ENCODE measurements around the gene DMC1. TPM values are rescaled to one million over a fixed set of nuclear protein-coding genes. Genes with fewer than 3 reads are reported as not detected.
"Not testable (repeated sequence)": the region's sequence is repeated elsewhere in the genome, so short reads cannot be mapped to it uniquely, and the experiment has no call there.

Gene DMC1
- total RNA-seq, 2 donors from 2014 or later: 1.4 to 2.4 TPM

DNA sequence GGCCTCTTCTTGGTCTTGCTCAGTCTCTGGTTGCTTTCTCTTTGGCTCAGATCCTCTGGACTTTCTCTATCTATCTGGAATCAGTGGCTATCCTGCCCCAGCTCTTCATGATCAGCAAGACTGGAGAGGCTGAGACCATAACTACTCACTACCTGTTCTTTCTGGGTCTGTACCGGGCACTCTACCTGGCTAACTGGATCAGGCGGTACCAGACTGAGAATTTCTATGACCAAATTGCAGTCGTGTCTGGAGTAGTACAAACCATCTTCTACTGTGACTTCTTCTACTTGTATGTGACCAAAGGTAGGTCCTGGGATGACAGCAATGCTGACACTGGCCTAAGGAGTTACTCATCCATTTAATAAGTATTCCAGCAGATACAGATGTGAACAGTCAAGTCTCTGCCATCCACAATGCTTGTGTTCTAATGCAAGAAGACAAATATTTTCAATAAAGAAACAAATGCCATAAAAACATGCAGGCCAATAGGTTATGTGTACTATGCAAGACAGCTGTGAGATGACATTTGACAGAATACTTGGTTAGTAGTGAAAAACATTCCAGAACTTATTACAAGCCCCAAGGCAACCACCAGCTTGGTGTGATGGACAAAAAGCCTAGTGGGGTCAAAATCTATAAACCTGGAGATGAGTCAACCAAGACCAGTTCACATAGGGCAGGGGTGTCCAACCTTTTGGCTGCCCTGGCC, 88.7 kb downstream of the DMC1 start:
- no peak for DNase-seq (ENCODE audit: low spot score)
- intact Hi-C loops (cut with DNase I): no loop called here

DNA sequence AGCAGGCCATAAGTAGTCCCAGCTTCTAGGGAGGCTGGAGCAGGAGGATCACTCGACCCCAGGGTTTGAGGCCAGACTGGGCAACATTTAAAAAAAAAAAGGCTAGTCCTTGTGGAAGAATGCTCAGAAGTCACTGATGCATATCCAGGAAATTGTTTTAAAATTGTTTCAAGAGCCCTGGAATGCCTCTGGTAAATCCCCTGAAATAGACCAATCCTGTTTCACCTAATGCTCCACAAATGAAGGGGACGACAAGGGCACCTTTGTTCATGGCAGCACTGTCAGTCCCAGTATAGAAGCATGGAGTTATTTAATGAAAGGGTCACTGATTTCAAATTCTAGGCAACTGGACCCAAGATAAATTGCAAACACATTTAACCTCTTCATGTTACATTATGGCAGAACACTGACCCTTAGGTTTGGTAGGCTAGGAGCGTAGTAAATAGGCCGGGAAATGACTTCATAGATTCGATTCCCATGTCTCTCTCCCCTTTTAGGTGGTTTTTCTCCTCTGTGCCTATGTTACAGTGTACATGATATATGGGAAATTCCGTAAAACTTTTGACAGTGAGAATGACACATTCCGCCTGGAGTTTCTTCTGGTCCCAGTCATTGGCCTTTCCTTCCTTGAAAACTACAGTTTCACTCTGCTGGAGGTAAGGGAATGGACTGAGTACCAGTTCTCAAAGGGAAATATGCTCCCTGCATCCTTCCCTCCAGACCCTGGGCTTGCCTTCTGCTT, 90.7 kb downstream of the DMC1 start:
- no peak for DNase-seq (ENCODE audit: low spot score)
- intact Hi-C loops (cut with DNase I): no loop called here

DNA sequence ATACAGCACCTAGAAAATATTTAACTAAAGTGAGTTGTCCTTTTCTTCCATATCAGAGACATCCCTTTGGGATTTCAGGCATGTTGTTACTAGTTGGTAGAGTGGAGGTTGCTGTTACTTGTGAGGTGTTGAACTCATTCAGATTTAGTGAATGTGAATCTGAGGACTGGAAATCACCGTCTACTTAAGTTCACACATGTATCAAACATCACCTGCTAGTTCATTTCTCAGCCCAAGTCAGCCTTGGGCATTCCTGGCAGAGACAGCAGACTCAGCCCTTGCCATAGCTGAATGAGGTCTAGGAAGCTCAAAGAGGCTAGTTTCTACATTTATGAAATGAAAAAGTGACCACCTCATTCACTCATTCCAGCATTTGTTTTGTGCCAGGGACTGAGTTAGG, 92.4 kb downstream of the DMC1 start:
- intact Hi-C loops (cut with DNase I): no loop called here
- no peak for DNase-seq (ENCODE audit: low spot score)

DNA sequence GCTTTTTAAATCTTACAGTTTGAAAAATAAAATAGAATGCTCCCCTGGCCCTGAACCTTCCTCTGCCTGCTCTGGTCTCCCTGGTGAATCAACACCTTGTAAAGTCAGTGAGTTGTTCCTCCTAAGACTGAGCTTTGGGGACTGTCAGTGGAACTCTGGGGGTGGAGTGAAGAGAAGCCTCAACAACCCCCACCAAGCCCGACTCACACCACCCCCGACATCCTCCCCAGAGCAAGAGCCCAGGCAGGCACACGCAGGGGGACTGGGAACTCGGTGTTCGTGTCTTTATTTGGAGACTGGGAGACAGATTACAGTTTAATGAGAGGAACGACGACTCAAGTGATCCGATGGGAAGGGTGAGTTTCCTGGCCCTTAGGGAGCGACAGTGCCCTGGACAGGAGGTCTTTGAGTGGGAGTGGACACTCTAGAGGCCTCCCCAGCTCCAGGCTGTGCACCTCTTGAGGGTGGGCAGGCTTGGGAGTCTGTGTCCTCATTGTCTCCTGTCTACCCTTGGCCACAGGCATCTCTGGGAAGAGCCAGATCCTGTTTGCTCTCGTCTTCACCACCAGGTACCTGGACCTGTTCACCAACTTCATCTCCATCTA, 95.9 kb downstream of the DMC1 start:
- peak; percentile 54 for DNase-seq (ENCODE audit: low spot score)

DNA sequence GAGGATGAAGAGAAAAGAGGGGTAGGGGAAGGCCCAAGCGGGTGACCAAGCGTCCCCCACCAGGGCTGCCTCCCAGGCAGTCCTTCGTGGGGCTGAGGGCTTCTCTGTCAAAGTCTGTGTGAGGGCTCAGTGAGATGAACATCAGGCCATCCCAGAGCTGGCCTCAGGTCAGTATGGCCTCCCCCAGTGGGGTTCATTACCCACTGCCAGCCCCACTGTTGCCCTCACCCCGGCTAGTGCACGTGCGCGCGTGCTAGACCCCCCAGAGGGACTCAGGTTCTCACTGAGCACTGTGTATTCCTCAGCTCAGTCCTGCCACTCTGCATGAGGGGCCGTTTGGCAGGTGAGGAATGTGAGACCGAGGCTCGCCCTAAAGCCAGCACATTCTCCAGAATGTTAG, 98.7 kb downstream of the DMC1 start:
- peak; percentile 67 for DNase-seq (ENCODE audit: low spot score)
- intact Hi-C loops (cut with DNase I): no loop called here

More for the DNA sequence above, 95.9 kb downstream of the DMC1 start:
- intact Hi-C loops (cut with DNase I): no loop called here

DNA sequence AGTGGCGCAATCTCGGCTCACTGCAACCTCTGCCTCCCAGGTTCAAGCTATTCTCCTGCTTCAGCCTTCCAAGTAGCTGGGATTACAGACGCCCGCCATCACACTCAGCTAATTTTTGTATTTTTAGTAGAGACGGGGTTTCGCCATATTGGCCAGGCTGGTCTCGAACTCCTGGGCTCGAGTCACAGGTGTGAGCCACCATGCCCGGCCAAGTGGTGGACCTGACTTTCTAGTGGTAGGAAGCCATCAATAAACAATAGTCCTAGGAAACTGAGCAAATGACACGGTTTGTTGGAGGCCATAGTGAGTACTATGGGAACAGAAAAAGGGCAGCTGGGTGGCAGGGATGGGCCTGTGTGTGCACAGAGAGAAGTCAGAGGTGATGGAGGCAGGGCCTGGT, 99.8 kb downstream of the DMC1 start:
- peak; percentile 66 for DNase-seq (ENCODE audit: low spot score)
- intact Hi-C loops (cut with DNase I): not testable (repeated sequence)

DNA sequence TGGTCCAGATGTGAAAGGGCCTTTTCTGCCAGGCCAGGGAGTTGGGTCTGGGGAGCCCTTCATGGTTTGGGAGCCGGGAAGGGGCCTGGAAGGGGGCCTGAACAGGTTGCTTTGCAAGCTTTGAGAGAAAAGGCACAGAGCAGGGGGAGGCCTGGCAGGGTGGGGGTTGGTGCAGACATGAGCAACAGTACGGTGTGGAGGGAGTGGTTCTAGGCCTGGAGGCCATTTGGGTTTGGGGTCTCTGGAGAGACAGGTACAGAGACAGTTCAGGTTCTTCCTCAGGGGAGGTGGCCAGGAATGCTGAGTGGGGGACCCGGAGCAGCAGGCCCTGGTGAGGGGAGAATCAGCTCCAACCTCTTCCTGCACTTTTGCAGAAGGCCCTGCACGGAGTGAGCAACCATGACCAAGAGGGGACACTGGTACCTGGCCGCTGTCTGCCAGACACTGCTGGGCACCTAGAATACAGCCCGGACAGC, 100.6 kb downstream of the DMC1 start:
- peak; percentile 76 for DNase-seq (ENCODE audit: low spot score)

More for the DNA sequence above, 100.6 kb downstream of the DMC1 start:
- intact Hi-C loops (cut with DNase I): no loop called here

Other genes starting within 250 kb of the DMC1 start
- not detected for gene KCNJ4, start 115.0 kb downstream of the DMC1 start, total RNA-seq
- 10 to 100 TPM; 14.5 to 23.1 TPM for gene KDELR3, start 102.1 kb downstream of the DMC1 start, total RNA-seq
- gene DDX17, start 63.9 kb downstream of the DMC1 start, total RNA-seq: 100 to 1,000 TPM; 260 to 323 TPM
- gene FAM227A, start 86.2 kb upstream of the DMC1 start, total RNA-seq: under 1 TPM; 0.43 to 0.83 TPM
- gene CBY1, start 86.5 kb upstream of the DMC1 start, total RNA-seq: 10 to 100 TPM; 22.3 to 25.2 TPM
- 10 to 100 TPM; 40.7 to 42.8 TPM for gene TOMM22, start 111.8 kb upstream of the DMC1 start, total RNA-seq
- 10 to 100 TPM; 45.0 to 48.3 TPM for gene JOSD1, start 130.8 kb upstream of the DMC1 start, total RNA-seq
- 10 to 100 TPM; 29.8 to 34.3 TPM for gene GTPBP1, start 135.8 kb upstream of the DMC1 start, total RNA-seq
- 100 to 1,000 TPM; 229 to 246 TPM for gene SUN2, start 185.8 kb upstream of the DMC1 start, total RNA-seq
- 1 to 10 TPM; 5.9 to 8.3 TPM for gene DNAL4, start 224.0 kb upstream of the DMC1 start, total RNA-seq

Measured in posterior vena cava (tissue), 2 donors.